Suppressor macrophage (primary cell): ENCODE data around the gene FHDC1.

Source experiments
- DNase-seq, 4 experiments: peaks; one replicate each; pipeline ENCODE4 v3.0.0-alpha.2; 2020 to 2022

FHDC1 gene

GRCh38 chr4:152959080-152959479 is 23.0 kb downstream of the FHDC1 start:
- no peak for DNase-seq

DNA sequence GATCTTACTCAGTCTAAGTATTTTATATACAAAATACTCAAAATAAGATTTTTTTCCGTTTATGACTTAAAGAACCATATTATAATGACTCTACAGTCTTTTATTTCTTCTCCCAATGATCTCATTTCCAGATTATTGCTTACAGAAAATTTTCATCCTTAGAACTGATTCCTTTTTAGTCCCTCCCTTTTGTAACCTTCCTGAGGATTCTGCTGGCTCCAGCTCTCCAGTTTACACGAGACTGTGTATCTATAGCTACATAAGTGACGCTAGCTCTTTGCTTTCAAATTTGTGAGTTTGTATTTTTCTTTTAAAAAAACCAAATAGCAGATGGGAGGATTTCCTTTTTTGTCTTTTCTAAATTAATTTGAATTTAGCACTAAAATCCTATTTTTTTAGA is 24.0 kb downstream of the FHDC1 start:
- DNase-seq, result no peak

GRCh38 chr4:152961014-152961772 is 25.1 kb downstream of the FHDC1 start:
- no peak for DNase-seq

DNA sequence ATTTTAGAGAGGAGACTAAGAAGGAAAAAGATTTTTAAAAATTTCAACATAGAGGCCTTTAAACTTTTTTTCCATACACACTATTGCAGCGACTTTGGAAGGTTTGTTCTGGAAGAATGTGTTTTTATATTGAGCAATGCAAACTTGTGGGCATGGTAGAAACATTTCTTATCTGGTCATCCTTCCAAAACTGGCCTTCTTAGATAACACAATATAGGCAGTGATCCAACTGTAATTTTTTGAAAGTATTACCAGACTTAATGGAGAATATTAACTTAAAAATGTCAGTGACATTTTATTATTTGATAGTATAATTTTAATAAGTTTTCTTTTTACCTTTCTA is 25.6 kb downstream of the FHDC1 start:
- no peak for DNase-seq

GRCh38 chr4:152962150-152962549 is 26.0 kb downstream of the FHDC1 start:
- DNase-seq, result no peak

- no peak for DNase-seq
These were observed 28.2 kb downstream of the FHDC1 start for GRCh38 chr4:152964335-152964734.

DNA sequence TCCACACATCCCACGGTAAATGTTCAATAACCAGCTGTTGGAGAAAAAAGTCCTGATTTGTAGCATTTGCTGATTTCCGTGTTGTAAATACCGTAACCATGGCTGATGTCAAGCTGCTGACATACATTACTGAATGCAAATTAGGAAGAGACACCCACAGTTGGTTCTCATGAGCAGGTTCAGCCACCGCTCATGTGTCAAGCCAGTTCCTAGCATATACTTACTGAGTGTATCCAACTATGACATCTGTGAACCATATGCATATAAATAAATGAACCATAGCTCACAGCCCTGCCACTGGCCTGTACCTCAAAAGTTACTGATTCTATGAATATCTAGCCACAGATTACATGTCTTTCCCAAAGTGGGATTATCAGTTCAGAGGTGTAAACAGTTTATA is 29.5 kb downstream of the FHDC1 start:
- DNase-seq, result no peak

- DNase-seq, result no peak
These were observed 31.8 kb downstream of the FHDC1 start for GRCh38 chr4:152967907-152968306.

DNA sequence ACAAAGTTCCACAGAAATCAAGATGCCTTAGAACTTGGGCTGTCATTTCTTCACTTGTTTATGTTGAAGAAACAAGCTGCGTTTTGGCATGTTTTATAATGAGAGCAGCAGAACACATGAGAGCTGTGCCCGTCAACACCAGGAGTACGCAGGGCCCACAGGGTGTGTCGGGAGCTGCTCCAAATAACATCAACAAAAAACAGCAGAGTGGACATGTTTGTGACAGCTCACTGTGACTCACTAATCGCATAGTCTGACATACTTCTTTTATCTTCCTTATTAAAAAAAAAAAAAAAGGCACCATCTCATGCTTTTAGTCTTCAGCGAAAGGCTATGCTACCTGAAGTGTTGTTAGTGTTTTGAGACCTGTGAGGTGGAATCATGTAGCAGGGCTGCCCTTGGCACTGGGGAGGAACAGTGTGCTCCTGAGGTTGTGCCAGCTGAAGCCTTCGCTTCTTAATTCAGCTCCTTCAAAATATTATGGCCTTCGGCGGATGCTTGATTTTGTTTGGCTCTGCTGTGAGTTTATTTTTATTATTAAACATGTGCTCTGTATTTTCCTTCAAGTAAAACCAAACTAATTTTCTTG is 32.8 kb downstream of the FHDC1 start:
- no peak for DNase-seq

- no peak for DNase-seq
These were observed 34.1 kb downstream of the FHDC1 start for GRCh38 chr4:152970102-152970820.

DNA sequence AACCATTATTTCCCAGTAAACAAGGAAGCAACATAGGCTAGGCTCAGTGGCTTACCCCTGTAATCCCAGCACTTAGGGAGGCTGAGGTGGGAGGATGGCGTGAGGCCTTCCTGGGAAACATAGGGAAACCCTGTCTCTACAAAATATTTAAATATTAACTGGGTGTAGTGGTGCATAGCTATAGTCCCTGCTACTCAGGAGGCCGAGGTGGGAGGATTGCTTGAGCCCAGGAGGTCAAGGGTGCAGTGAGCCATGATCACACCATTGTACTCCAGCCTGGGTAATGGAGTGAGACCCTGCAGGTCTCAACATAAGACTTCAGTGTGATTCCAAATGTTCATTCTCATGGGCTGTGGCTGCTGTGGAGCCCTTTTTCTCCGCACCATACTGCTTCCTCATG is 34.9 kb downstream of the FHDC1 start:
- no peak for DNase-seq

DNA sequence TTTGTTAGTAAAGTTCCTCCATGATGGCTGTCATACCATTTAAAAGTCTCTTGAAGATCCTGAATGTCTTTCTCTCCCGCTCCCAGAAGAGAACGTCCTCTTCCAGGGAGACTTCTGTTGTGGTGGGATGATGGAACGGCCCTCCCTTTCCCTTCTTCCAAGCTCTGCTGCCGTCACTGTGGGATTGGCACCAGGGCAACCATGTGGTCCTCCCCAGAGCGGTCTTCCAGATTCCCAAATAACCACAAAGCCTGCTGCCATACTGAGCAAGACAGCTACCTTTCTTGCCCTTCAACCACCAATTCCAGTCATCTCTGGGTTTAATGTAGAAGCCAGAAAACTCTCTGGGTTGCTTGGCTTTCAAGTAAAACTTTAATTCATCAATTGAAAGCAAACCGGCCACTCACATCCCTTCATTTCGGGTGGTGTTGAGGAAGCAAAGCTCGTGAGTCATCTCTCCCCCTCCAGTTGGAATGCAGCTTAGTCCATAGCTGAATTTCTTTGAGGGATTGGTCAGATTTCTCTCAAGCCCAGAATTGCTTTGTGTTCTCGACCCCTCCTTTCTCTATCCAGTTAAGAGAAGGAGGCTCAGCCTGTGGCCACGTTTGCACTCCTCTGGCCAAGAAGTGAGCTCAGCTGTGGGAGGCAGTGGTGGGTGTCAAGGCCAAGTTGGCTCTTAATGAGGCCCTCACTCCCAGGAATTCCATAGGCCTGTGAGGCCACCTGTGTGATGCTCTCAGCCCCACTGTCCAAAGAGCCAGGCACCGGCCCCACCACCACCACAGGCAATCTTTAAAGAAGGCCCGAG is 36.9 kb downstream of the FHDC1 start:
- DNase-seq, result no peak

DNA sequence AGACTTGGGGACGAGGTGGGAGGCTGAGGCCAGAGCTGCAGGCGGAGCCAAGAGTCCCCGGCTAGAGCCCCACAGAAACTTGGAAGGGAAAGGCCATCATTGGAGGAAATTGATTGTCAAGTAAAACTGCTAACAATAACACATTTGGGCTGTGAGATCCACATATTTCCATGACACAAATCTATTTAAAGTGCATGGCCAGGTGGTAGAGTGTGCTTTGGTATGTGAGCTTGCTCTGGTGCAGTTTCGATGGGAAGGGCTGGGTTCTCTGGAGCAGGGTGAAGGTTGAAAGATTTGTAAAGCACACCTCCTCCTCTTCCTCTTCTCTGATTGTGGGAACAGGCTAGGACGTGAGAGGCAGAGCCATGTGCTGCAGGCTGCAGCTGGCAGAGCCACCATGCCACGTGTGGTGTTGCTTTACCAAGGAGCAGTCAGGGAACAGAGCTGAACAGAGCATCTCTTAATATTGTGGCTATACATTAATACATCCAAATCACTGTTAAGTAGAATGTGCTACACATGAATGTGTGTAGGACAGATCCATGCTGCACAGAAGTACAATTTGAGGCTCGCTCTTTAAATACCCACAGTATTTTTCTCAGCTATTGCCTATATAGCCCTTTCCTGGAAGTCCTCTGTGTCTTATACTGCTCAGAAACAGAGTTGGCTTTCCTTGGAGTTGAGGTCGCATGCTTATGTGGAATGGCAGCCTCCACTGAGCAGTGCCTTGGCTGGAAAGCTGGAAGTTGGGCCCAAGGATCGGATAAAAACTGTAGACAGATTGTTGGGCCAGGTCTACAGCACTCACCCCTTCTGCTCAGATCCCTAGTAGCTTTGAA is 37.7 kb downstream of the FHDC1 start:
- DNase-seq, result no peak

GRCh38 chr4:152974468-152975379 is 38.6 kb downstream of the FHDC1 start:
- DNase-seq, result no peak

GRCh38 chr4:152975380-152976211 is 39.5 kb downstream of the FHDC1 start:
- DNase-seq, result no peak

DNA sequence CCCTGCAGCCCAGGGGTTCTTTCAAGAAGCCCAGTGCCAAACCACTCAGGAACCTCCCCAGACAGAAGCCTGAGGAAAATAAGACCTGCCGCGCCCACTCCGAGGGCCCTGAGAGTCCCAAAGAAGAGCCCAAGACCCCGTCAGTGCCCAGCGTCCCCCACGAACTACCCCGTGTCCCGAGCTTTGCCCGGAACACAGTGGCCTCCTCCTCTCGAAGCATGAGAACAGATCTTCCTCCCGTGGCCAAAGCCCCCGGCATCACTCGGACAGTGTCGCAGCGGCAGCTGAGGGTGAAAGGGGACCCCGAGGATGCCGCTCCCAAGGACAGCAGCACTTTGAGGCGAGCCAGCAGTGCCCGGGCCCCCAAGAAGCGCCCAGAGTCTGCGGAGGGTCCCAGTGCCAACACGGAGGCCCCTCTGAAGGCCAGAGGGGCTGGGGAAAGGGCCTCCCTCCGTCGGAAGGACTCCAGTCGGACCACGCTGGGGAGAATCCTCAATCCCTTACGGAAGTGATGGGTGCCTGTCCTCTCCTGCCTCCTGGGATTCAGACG is 40.2 kb downstream of the FHDC1 start:
- DNase-seq, result no peak

- DNase-seq, result no peak
These were observed 43.7 kb downstream of the FHDC1 start for GRCh38 chr4:152979731-152980330.

DNA sequence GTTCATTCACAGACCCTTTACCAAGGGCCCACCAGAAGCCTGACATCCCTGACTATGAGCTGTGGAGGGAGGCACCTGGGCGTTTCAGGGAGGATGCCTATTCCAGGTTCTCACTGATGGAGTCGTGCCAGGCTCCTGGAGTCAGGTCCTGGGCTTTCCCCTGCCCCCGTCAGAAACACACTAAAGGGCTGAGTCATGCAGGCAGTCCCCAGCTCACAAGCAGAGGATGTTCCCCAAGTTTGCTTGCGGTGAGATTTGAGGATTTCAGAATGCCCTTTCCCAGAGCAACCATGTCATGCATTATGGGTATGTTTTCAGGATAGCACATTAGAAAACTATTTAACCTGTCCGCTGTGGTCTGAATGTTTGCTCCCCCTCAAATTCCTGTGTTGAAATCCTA is 45.2 kb downstream of the FHDC1 start:
- no peak for DNase-seq

DNA sequence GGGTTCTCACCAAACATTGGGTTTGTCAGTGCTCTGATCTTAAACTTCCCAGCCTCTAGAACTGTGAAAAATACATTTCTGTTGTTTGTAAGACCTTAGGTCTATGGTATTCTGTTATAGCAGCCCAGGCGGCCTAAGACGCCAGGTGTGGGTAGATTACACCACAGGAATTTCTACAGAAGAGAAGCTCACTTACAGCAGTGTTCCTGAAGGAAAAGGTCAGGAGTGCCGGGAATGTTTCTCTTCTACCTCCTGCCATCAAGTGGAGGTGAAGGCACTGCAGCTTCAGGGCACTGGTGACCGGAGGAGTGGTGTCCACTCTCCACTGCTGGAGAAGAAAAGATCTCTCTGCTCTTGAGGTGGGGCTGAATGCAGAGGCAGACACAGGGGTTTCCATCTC is 45.7 kb downstream of the FHDC1 start:
- DNase-seq, result no peak
